GM12874 (cell line): ENCODE measurements around the gene DCN.
A peak's percentile ranks its signal among the peaks of the same experiment; 100 is the strongest.

ENCODE experiments used
- TF ChIP-seq, protein P1 (sequence below): IDR thresholded peaks from 2 replicates; pipeline ENCODE4 v1.5.1; 2011; ENCODE audit warnings: low read depth, mild to moderate bottlenecking, control low read depth, low read length, moderate library complexity; ENCODE audit not compliant: insufficient read depth

DCN gene

DNA sequence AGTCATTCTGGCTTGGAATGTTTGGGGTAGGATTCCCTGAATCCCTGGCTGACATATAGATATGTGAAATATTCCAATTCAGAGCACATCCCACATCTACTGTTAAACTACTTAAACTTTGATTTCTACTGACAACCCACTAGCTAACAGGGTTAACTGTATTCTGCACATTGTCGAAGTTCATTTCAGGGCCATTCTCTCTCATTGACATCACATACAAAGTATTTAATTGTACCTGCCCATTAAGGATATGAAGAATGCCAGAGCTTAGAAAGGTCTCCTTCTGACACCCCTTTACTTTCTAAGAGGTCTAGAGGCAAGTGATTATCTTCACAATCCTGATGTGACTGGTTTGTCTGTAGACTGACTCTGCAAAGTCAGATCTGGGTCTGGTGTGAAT, 2.8 kb upstream of the DCN start:
- TF ChIP-seq, protein P1, sequence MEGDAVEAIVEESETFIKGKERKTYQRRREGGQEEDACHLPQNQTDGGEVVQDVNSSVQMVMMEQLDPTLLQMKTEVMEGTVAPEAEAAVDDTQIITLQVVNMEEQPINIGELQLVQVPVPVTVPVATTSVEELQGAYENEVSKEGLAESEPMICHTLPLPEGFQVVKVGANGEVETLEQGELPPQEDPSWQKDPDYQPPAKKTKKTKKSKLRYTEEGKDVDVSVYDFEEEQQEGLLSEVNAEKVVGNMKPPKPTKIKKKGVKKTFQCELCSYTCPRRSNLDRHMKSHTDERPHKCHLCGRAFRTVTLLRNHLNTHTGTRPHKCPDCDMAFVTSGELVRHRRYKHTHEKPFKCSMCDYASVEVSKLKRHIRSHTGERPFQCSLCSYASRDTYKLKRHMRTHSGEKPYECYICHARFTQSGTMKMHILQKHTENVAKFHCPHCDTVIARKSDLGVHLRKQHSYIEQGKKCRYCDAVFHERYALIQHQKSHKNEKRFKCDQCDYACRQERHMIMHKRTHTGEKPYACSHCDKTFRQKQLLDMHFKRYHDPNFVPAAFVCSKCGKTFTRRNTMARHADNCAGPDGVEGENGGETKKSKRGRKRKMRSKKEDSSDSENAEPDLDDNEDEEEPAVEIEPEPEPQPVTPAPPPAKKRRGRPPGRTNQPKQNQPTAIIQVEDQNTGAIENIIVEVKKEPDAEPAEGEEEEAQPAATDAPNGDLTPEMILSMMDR, result no peak

DNA sequence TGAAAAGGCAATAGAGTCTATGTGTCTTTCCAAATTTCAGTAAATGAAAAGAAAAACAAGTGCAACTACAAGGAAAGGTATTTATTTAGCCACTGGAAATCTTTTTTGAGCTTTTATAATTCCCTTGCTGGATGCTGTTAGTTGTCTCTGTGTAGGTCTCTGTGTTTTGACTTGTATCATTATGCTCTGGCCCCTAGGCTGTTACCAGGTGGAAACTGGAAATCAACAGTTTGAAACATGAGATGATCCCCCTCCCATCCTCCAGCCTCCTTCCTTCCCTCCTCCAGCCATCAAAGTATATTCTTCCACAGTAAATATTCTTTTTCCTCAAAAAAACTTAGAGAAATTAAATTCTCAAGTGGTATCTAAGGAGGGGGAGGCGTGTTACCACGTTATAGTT, 934 bp upstream of the DCN start:
- TF ChIP-seq, protein P1, result no peak

DNA sequence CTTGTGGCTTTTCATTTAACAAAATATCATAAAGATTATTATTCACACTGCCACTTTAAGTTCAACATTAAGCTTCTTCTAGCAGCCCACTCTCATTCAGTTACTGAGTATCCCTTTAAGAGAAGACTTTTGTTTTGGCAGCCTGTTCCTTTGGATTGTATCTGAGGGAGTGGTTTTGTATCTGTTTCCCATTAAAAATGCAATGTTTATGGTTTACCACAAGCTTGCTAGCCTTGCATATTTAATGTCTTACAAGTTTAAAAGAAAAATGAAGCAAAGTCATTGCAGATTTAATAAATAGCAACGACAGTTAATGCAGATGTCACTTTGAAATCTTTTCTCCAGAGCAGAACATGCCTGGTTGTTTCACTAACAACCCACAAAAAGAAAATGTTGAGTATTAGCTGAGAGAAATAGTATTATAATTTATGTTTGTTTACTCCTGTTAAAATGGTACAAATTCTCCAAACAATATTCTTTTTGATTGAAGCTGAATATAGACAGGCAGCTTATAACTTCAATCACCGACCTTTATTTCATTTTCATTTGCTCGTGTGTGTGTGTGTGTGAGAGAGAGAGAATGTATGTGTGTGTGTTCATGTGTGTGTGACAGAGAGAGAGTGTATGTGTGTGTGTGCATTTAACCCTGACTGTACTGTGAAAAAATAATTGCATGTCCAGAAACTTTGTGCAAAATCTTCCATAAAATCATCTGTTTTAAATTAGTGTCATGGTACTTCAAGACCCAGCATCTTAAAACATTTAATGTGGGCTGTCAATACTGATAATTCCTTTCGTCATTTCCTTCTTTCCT, 1.8 kb downstream of the DCN start:
- TF ChIP-seq, protein P1, result no peak

DNA sequence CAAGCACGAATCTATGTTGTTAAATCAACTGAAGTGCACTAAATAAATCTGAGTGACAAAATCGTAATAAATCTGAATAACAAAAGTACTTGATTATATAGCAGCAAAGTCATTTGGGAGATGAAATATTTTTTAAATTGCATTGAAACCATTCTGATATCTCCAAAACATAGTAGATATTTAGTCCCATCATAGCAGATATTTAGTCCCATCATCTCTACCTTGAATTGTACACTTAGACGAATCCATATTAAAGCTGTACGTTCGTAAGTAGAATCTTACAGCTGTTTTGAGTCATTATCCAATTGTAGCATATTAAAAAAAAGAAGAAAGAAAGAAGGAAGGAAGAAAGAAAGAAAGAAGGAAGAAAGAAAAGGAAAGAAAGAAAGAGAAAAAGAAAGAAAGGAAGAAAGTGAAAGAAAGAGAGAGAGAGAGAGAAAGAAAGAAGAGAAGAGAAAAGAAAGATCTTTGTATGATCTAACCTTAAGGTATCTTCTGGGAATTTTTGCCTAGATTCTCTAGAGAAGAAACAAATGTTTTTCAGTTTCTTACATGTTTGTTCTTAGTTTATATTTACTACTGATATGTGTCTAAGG, 2.6 kb downstream of the DCN start:
- TF ChIP-seq, protein P1, result no peak

DNA sequence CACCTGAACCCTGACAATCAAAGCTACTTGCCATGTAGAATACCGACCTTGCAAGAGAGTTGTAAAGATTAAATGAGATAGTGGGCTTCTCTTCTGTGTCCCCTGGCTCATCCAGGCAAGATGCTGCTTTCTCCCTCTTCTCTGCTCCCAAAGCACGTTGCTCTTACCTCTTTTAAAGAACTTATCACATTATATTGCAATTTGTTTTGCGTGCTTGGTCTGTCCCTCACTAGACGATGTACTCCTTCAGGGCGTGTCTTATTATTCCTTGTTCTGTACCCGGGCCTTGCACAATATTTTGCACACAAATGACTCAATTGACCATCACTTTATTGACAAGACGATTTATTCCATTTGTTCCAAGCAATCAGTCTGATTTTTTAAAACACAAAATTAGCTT, 3.3 kb downstream of the DCN start:
- TF ChIP-seq, protein P1, result no peak

DNA sequence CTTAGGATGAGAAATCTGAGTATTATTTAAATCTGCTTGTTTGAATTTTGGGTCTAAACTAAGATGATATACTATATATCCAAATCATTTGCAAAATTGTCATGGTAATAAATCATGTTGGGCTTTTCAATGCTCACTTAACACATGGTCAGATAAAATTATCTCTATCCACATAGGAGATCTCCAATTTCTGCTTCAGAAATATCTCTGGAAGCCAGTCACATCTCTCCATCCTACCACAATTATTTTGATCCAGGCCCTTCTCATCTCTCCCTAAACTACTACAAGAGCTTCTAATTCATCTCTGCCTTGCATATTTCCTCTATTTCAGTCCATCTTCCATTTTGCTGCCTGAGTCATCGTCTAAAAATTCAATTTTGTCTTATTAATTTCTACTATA, 3.8 kb downstream of the DCN start:
- TF ChIP-seq, protein P1, result no peak

DNA sequence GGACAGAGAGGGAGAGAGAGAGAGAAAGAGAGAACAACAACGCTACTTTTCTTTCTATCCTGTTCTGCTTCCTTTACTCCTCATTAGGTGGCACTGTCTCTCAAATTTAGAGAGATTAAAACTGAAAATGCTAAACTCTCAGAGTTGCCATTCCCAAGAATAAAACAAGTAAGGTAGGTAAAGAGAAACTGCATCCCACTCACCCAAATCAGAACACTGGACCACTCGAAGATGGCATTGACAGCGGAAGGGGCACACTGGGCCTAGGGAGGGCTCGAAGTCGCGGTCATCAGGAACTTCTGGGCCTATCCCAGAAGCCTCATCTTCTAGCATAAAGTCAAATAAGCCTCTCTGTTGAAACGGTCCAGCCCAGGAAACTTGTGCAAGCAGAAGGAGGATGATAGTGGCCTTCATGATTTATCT, 4.5 kb downstream of the DCN start:
- TF ChIP-seq, protein P1, result 0 out of 2 replicates have a peak, but pooled peaks have one; percentile 21
